ENCODE data around the gene LAMB4.

DNA sequence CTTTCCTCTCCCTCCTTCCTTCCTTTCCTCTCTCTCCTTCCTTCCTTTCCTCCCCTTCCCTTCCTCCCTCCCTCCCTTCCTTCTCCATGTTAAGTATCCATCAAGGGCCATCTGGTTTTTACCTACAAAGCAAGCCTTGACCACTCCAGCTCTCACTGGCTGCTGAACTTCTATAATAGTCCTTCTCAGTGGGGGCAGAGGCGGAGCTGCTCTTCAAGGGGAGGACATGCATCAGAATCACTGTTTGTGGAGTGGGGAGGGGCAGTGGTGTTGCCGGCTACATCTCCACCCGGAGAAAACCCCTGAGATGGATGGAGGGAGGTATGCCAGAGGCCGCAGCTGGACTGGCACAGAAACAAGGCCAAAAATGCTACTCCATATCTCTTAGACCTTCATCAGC, 153.1 kb downstream of the LAMB4 start:
- TF ChIP-seq, protein P1, sequence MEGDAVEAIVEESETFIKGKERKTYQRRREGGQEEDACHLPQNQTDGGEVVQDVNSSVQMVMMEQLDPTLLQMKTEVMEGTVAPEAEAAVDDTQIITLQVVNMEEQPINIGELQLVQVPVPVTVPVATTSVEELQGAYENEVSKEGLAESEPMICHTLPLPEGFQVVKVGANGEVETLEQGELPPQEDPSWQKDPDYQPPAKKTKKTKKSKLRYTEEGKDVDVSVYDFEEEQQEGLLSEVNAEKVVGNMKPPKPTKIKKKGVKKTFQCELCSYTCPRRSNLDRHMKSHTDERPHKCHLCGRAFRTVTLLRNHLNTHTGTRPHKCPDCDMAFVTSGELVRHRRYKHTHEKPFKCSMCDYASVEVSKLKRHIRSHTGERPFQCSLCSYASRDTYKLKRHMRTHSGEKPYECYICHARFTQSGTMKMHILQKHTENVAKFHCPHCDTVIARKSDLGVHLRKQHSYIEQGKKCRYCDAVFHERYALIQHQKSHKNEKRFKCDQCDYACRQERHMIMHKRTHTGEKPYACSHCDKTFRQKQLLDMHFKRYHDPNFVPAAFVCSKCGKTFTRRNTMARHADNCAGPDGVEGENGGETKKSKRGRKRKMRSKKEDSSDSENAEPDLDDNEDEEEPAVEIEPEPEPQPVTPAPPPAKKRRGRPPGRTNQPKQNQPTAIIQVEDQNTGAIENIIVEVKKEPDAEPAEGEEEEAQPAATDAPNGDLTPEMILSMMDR (conservative IDR thresholded peaks at IDR 0.05; ENCODE audit: low read length), result no peak
- no peak for TF ChIP-seq EZH2phosphoT487 (IDR thresholded peaks at IDR 0.05; ENCODE audit: borderline replicate concordance, low read depth, low read length)

Data from OCI-LY7 (cell line).